ENCODE data around the gene EPB41L2.

The EPB41L2 gene

DNA sequence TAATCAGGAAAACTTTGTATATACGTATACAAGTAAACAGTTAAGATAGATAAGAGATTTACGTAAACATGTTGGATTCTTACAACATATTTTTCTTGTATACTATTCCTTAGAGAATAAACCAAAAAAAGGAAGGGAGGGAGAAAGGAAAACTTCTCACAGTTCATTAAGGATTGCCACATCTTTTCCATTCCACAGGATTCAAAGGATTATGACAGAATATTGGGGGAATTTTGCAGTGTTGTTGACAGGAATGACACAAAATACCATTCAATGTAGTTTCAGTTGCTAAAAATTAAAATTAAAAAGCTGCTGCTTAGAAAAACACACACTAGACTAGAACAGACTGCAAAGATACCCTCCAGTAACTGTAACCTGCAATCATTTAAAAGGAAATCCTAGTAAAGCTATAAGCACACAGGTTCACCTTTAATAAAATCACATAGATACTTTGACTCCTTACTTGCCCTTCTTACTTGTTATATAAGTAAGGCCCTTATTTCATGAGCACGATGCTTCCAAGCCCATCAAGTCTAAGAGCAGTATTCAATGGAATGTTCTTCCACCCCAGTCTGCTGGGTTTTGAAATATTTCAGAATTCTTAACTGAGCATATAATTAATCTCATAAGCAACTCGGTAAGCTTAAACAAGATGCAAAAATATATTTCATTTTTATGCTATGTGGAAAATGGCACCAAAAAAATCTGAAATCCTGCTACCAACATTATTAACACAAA is 128.0 kb downstream of the EPB41L2 start:
- Histone ChIP-seq H3K36me3 (ENCODE audit: control insufficient read depth, insufficient read depth, low read length) (no peaks in the 10 kb centered on the region), H3K4me1 (ENCODE audit: control insufficient read depth, insufficient read depth, low read length) (peaks cover 3% of the 10 kb centered on the region; the same call in 1 of the 2 replicates), H3K27ac (ENCODE audit: low read length) (no peak overlapping the region), H3K27me3 (ENCODE audit: control insufficient read depth, insufficient read depth, low read length) (no peaks in the 10 kb centered on the region), H3K4me3 (ENCODE audit: low read length) (no peak overlapping the region), H3K9me3 (ENCODE audit: control insufficient read depth, insufficient read depth, low read length) (no peaks in the 10 kb centered on the region)
- DNase-seq (ENCODE audit: low read depth, low spot score) = no peak
- WGBS (ENCODE audit: insufficient coverage, insufficient read length) = no CpG with 5 or more reads among the region's 4 CpGs

DNA sequence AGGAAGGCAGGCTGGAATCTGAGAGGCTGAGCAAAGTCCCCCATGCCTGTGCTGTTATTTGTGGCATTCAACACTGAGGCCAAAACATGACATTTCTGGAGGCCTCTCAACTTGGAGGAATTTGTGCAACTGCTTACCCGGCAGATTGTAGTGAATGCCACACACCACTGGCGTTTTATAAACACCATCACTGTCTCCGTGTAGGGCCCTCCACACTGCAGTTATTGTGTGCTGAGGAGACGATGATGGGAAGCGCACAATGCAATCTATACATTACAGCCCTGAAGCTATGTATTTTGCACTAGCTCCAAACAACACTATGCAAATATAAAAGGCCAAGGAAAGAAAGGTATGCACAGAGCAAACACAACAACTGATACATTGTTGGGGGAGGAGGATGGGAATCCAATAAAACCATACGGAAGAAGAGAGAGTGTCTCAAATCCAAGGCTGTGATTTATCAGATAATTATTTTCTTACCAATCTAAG is 129.3 kb downstream of the EPB41L2 start:
- no peaks in the 10 kb centered on the region for H3K9me3 ChIP-seq (ENCODE audit: control insufficient read depth, insufficient read depth, low read length)
- H3K27me3 ChIP-seq (ENCODE audit: control insufficient read depth, insufficient read depth, low read length) = no peaks in the 10 kb centered on the region
- peaks cover 3% of the 10 kb centered on the region; the same call in 1 of the 2 replicates for H3K4me1 ChIP-seq (ENCODE audit: control insufficient read depth, insufficient read depth, low read length)
- no peak overlapping the region for H3K4me3 ChIP-seq (ENCODE audit: low read length)
- WGBS (ENCODE audit: insufficient coverage, insufficient read length) = no CpG with 5 or more reads among the region's 6 CpGs
- no peak overlapping the region for H3K27ac ChIP-seq (ENCODE audit: low read length)
- no peaks in the 10 kb centered on the region for H3K36me3 ChIP-seq (ENCODE audit: control insufficient read depth, insufficient read depth, low read length)
- DNase-seq (ENCODE audit: low read depth, low spot score) = no peak

GRCh38 chr6:130932921-130933320 is 130.1 kb downstream of the EPB41L2 start:
- no peaks in the 10 kb centered on the region for H3K9me3 ChIP-seq (ENCODE audit: control insufficient read depth, insufficient read depth, low read length)
- H3K4me3 ChIP-seq (ENCODE audit: low read length) = no peak overlapping the region
- DNase-seq (ENCODE audit: low read depth, low spot score) = no peak
- H3K27me3 ChIP-seq (ENCODE audit: control insufficient read depth, insufficient read depth, low read length) = no peaks in the 10 kb centered on the region
- no CpG with 5 or more reads among the region's 2 CpGs for WGBS (ENCODE audit: insufficient coverage, insufficient read length)
- H3K36me3 ChIP-seq (ENCODE audit: control insufficient read depth, insufficient read depth, low read length) = no peaks in the 10 kb centered on the region
- H3K27ac ChIP-seq (ENCODE audit: low read length) = no peak overlapping the region
- peaks cover 3% of the 10 kb centered on the region; the same call in 1 of the 2 replicates for H3K4me1 ChIP-seq (ENCODE audit: control insufficient read depth, insufficient read depth, low read length)

DNA sequence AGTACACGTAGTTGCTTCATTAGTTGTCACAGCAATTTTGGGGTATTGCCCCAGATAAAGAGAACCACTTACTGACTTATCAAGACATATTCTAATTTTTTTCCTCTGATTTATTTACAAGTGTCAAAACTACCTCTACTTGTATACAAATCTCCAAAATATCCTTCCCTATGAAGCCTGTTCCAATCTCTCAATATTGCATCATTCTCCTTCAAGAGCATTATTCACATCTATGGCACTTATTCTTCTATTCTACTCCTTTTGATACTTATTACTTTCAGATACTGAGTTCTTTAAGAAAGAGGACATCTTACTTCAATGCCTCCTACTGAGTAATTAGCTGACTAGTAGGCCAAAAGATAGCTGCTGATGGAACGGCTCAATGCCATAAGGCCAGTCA is 130.6 kb downstream of the EPB41L2 start:
- no CpG with 5 or more reads among the region's 2 CpGs for WGBS (ENCODE audit: insufficient coverage, insufficient read length)
- no peaks in the 10 kb centered on the region for H3K27me3 ChIP-seq (ENCODE audit: control insufficient read depth, insufficient read depth, low read length)
- no peaks in the 10 kb centered on the region for H3K36me3 ChIP-seq (ENCODE audit: control insufficient read depth, insufficient read depth, low read length)
- H3K9me3 ChIP-seq (ENCODE audit: control insufficient read depth, insufficient read depth, low read length) = no peaks in the 10 kb centered on the region
- peaks cover 3% of the 10 kb centered on the region; the same call in 1 of the 2 replicates for H3K4me1 ChIP-seq (ENCODE audit: control insufficient read depth, insufficient read depth, low read length)
- no peak for DNase-seq (ENCODE audit: low read depth, low spot score)
- H3K27ac ChIP-seq (ENCODE audit: low read length) = no peak overlapping the region
- no peak overlapping the region for H3K4me3 ChIP-seq (ENCODE audit: low read length)

GRCh38 chr6:130931683-130932082 is 131.4 kb downstream of the EPB41L2 start:
- H3K36me3 ChIP-seq (ENCODE audit: control insufficient read depth, insufficient read depth, low read length) = no peaks in the 10 kb centered on the region
- H3K4me1 ChIP-seq (ENCODE audit: control insufficient read depth, insufficient read depth, low read length) = peaks cover 3% of the 10 kb centered on the region; the same call in 1 of the 2 replicates
- H3K27ac ChIP-seq (ENCODE audit: low read length) = no peak overlapping the region
- no peak overlapping the region for H3K4me3 ChIP-seq (ENCODE audit: low read length)
- H3K27me3 ChIP-seq (ENCODE audit: control insufficient read depth, insufficient read depth, low read length) = no peaks in the 10 kb centered on the region
- no peaks in the 10 kb centered on the region for H3K9me3 ChIP-seq (ENCODE audit: control insufficient read depth, insufficient read depth, low read length)
- no peak for DNase-seq (ENCODE audit: low read depth, low spot score)
- WGBS (ENCODE audit: insufficient coverage, insufficient read length) = no CpG with 5 or more reads among the region's 4 CpGs

DNA sequence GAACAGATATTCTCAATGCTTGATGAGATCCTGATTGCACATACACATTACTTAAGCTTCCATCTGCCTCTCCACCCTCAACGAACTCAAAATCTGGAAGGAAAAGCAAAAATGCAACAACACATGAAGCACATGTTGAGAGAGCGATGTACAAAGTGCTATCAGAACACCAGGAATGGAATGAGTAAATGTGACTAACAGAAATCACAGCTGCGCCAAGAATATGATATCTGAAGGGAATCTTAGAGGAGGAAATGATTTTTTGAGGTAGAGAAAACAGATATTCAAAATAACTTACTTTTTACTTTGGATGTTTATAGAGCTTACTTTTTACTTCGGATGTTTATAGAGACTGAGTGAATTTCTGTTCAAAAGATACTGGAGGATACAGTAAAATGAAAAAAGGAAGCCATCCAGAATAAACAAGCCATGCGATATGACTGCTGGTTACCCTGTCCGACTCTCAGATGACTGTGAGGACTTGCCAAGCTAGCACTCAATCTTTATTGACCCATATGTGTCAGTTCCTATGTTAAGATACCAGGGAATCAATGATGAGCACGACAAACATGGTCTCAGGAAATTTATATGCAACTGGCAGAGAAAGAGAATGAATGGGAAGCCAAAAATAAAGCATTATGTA is 133.9 kb downstream of the EPB41L2 start:
- Histone ChIP-seq H3K36me3 (ENCODE audit: control insufficient read depth, insufficient read depth, low read length) (no peaks in the 10 kb centered on the region), H3K27ac (ENCODE audit: low read length) (no peak overlapping the region), H3K27me3 (ENCODE audit: control insufficient read depth, insufficient read depth, low read length) (no peaks in the 10 kb centered on the region), H3K4me1 (ENCODE audit: control insufficient read depth, insufficient read depth, low read length) (peaks cover 2% of the 10 kb centered on the region; the same call in 1 of the 2 replicates), H3K4me3 (ENCODE audit: low read length) (no peak overlapping the region), H3K9me3 (ENCODE audit: control insufficient read depth, insufficient read depth, low read length) (no peaks in the 10 kb centered on the region)
- DNase-seq (ENCODE audit: low read depth, low spot score) = no peak
- WGBS (ENCODE audit: insufficient coverage, insufficient read length) = no CpG with 5 or more reads among the region's 7 CpGs

GRCh38 chr6:130928158-130928912 is 134.7 kb downstream of the EPB41L2 start:
- no peak for DNase-seq (ENCODE audit: low read depth, low spot score)
- Histone ChIP-seq H3K27me3 (ENCODE audit: control insufficient read depth, insufficient read depth, low read length) (no peaks in the 10 kb centered on the region), H3K4me1 (ENCODE audit: control insufficient read depth, insufficient read depth, low read length) (no peaks in the 10 kb centered on the region), H3K27ac (ENCODE audit: low read length) (no peak overlapping the region), H3K36me3 (ENCODE audit: control insufficient read depth, insufficient read depth, low read length) (no peaks in the 10 kb centered on the region), H3K4me3 (ENCODE audit: low read length) (no peak overlapping the region), H3K9me3 (ENCODE audit: control insufficient read depth, insufficient read depth, low read length) (no peaks in the 10 kb centered on the region)
- no CpG with 5 or more reads among the region's 6 CpGs for WGBS (ENCODE audit: insufficient coverage, insufficient read length)

- no peaks in the 10 kb centered on the region for H3K36me3 ChIP-seq (ENCODE audit: control insufficient read depth, insufficient read depth, low read length)
- DNase-seq (ENCODE audit: low read depth, low spot score) = no peak
- H3K27ac ChIP-seq (ENCODE audit: low read length) = no peak overlapping the region
- H3K4me3 ChIP-seq (ENCODE audit: low read length) = no peak overlapping the region
- H3K4me1 ChIP-seq (ENCODE audit: control insufficient read depth, insufficient read depth, low read length) = no peaks in the 10 kb centered on the region
- no peaks in the 10 kb centered on the region for H3K27me3 ChIP-seq (ENCODE audit: control insufficient read depth, insufficient read depth, low read length)
- WGBS (ENCODE audit: insufficient coverage, insufficient read length) = no CpG with 5 or more reads among the region's 2 CpGs
- H3K9me3 ChIP-seq (ENCODE audit: control insufficient read depth, insufficient read depth, low read length) = no peaks in the 10 kb centered on the region
These were observed 135.7 kb downstream of the EPB41L2 start for GRCh38 chr6:130927305-130927704.

- Histone ChIP-seq H3K36me3 (ENCODE audit: control insufficient read depth, insufficient read depth, low read length) (no peaks in the 10 kb centered on the region), H3K4me3 (ENCODE audit: low read length) (no peak overlapping the region), H3K9me3 (ENCODE audit: control insufficient read depth, insufficient read depth, low read length) (no peaks in the 10 kb centered on the region), H3K27me3 (ENCODE audit: control insufficient read depth, insufficient read depth, low read length) (no peaks in the 10 kb centered on the region), H3K27ac (ENCODE audit: low read length) (no peak overlapping the region), H3K4me1 (ENCODE audit: control insufficient read depth, insufficient read depth, low read length) (no peaks in the 10 kb centered on the region)
- WGBS (ENCODE audit: insufficient coverage, insufficient read length) = no CpG with 5 or more reads among the region's 1 CpG
- no peak for DNase-seq (ENCODE audit: low read depth, low spot score)
These were observed 139.7 kb downstream of the EPB41L2 start for GRCh38 chr6:130923350-130923749.

DNA sequence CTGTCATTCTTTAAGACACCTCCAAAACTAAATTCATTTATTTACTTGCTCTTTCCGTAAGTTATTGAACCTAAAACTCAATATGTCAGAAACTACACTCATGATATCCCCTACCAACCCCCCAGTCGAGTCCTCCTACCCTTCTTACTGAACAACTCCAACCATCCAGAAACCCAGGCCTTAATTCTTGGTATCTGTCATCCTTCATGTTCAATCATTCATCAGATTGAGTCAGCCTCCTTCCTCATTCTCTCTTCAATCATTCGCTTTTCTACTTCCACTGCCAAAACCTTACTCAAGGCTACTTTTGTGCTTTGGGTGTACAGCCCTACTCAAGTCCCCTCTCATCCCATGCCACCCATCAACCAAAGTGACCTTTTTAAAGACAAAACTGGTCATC is 140.1 kb downstream of the EPB41L2 start:
- H3K4me1 ChIP-seq (ENCODE audit: control insufficient read depth, insufficient read depth, low read length) = no peaks in the 10 kb centered on the region
- no peak overlapping the region for H3K27ac ChIP-seq (ENCODE audit: low read length)
- WGBS (ENCODE audit: insufficient coverage, insufficient read length) = 100% methylated on average over 1 of the region's 3 CpGs
- H3K9me3 ChIP-seq (ENCODE audit: control insufficient read depth, insufficient read depth, low read length) = no peaks in the 10 kb centered on the region
- DNase-seq (ENCODE audit: low read depth, low spot score) = no peak
- no peaks in the 10 kb centered on the region for H3K36me3 ChIP-seq (ENCODE audit: control insufficient read depth, insufficient read depth, low read length)
- no peak overlapping the region for H3K4me3 ChIP-seq (ENCODE audit: low read length)
- H3K27me3 ChIP-seq (ENCODE audit: control insufficient read depth, insufficient read depth, low read length) = no peaks in the 10 kb centered on the region
